B cell (primary cell): ENCODE measurements around the gene NAA40. TPM values are rescaled to one million over a fixed set of nuclear protein-coding genes. Genes with fewer than 3 reads are reported as not detected.
A peak's percentile ranks its signal among the peaks of the same experiment; 100 is the strongest.

Experiments used
- ATAC-seq: fragments of 200-7000 bp; cut with Tn5 transposase; one replicate; pipeline ENCODE4 v1.10.0; 2021; ENCODE audit warnings: low read depth, mild to moderate bottlenecking, moderate number of reproducible peaks, moderate library complexity
- CTCF ChIA-PET: fragments of 350-600 bp; sonication (Branson Sonifier 250); formaldehyde crosslinking; loops from one replicate; lab custom pipeline; 2021; ENCODE audit warnings: antibody characterized with exemption, inconsistent platforms; lab: Charles Lee
- POLR2A ChIA-PET: fragments of 350-600 bp; sonication (Branson Sonifier 250); formaldehyde crosslinking; loops from one replicate; lab custom pipeline; 2021; ENCODE audit warnings: antibody characterized with exemption; lab: Charles Lee
- DNase-seq: peaks from one replicate; pipeline ENCODE4 v3.0.0; 2013
- H2AFZ ChIP-seq: 2 replicates; pipeline ENCODE4 v1.6.1; 2012; ENCODE audit warnings: mild to moderate bottlenecking, low read depth, low read length; ENCODE audit not compliant: insufficient read depth, poor library complexity, severe bottlenecking
- H3K27ac ChIP-seq, 2 donors: 1 replicate in 1 of 2; 2 replicates in 1 of 2; pipeline ENCODE4 v1.5.1; 2012 to 2013; ENCODE audit warnings: low read length in 2 of 2, mild to moderate bottlenecking in 2 of 2, moderate library complexity in 1 of 2
- H3K27me3 ChIP-seq, 4 experiments: fragments of 200-600 bp in 1 of 4; sonication (generic) in 1 of 4; replicated peaks in 1 of 4; 1 replicate in 2 of 4; 2 replicates in 2 of 4; pipeline versions ENCODE4 v1.6.1 to v1.7.0; 2013 to 2016; ENCODE audit warnings: low read length in 3 of 4, mild to moderate bottlenecking in 2 of 4, mixed read lengths in 1 of 4, moderate library complexity in 1 of 4; ENCODE audit not compliant: insufficient read depth in 4 of 4, control insufficient read depth in 3 of 4; ENCODE audit errors: control extremely low read depth in 1 of 4
- H3K36me3 ChIP-seq, 2 experiments: replicated peaks in 1 of 2; 1 replicate in 1 of 2; 2 replicates in 1 of 2; pipeline versions ENCODE4 v1.6.1 to v1.7.1; 2013; ENCODE audit warnings: low read length in 1 of 2; ENCODE audit not compliant: insufficient read depth in 2 of 2, control insufficient read depth in 1 of 2; ENCODE audit errors: control extremely low read depth in 1 of 2, extremely low read depth in 1 of 2
- H3K4me1 ChIP-seq, 2 donors: fragments of 200-600 bp in 1 of 2; sonication (generic) in 1 of 2; 1 replicate in 1 of 2; 2 replicates in 1 of 2; pipeline versions ENCODE4 v1.5.1 to v1.6.1; 2013 to 2017; ENCODE audit warnings: low read length in 2 of 2; ENCODE audit not compliant: control insufficient read depth in 2 of 2, insufficient read depth in 2 of 2
- H3K4me2 ChIP-seq: replicated peaks from 2 replicates; pipeline ENCODE3; 2012; ENCODE audit warnings: mild to moderate bottlenecking, low read depth, low read length; ENCODE audit not compliant: poor library complexity, severe bottlenecking
- H3K4me3 ChIP-seq, 5 experiments: fragments of 200-600 bp in 1 of 5; sonication (generic) in 1 of 5; 1 replicate in 3 of 5; 2 replicates in 2 of 5; pipeline versions ENCODE4 v1.5.1 to v1.7.0; 2011 to 2016; ENCODE audit warnings: low read length in 4 of 5, mild to moderate bottlenecking in 4 of 5, low read depth in 2 of 5, control low read depth in 1 of 5, moderate library complexity in 1 of 5; ENCODE audit not compliant: insufficient read depth in 1 of 5; ENCODE audit errors: control extremely low read depth in 1 of 5, extremely low read depth in 1 of 5
- H3K79me2 ChIP-seq: fragments of 200-600 bp; sonication (generic); one replicate; pipeline ENCODE4 v1.6.0; 2016; ENCODE audit warnings: low read length; ENCODE audit not compliant: control insufficient read depth, insufficient read depth
- H3K9ac ChIP-seq: fragments of 200-600 bp; sonication (generic); 2 replicates; pipeline ENCODE4 v1.6.1; 2017; ENCODE audit warnings: mild to moderate bottlenecking, low read length, moderate library complexity
- H3K9me3 ChIP-seq, 3 donors: one replicate each; pipeline versions ENCODE4 v1.6.1 to v1.7.1; 2013; ENCODE audit warnings: low read length in 2 of 3; ENCODE audit not compliant: control insufficient read depth in 2 of 3, insufficient read depth in 1 of 3; ENCODE audit errors: control extremely low read depth in 1 of 3
- H4K20me1 ChIP-seq: 2 replicates; pipeline ENCODE4 v1.6.0; 2012; ENCODE audit warnings: mild to moderate bottlenecking, low read length; ENCODE audit not compliant: insufficient read depth, control insufficient read depth, poor library complexity, severe bottlenecking
- H3K27ac Mint-ChIP-seq: one replicate; pipeline ENCODE4 v1.8.0; 2021; ENCODE audit warnings: mixed read lengths
- H3K27me3 Mint-ChIP-seq: one replicate; pipeline ENCODE4 v1.8.0; 2021; ENCODE audit warnings: mixed read lengths
- H3K4me1 Mint-ChIP-seq: one replicate; pipeline ENCODE4 v1.8.0; 2021; ENCODE audit warnings: mixed read lengths
- H3K4me3 Mint-ChIP-seq: one replicate; pipeline ENCODE4 v1.8.0; 2021; ENCODE audit warnings: mixed read lengths
- H3K9me3 Mint-ChIP-seq: one replicate; pipeline ENCODE4 v1.8.0; 2022; ENCODE audit warnings: mixed read lengths; ENCODE audit not compliant: insufficient read depth
- EZH2 ChIP-seq: IDR thresholded peaks from 2 replicates; pipeline ENCODE4 v1.6.1; 2012; ENCODE audit warnings: borderline replicate concordance, low read depth, mild to moderate bottlenecking, moderate library complexity, low read length; ENCODE audit not compliant: insufficient read depth, poor library complexity, severe bottlenecking
- WGBS: methylation state at CpG from one replicate; pipeline ENCODE4 v1.1.5; 2013; ENCODE audit warnings: missing lambda C conversion rate; ENCODE audit not compliant: insufficient coverage; 5-methylcytosine and 5-hydroxymethylcytosine counted together
- intact Hi-C: fragments of 100-400 bp; cut with micrococcal nuclease; formaldehyde crosslinking; loops from one replicate; pipeline ENCODE4 v1.10.0; 2022
- polyA plus RNA-seq: library from polyadenylated mRNA; depleted of rRNA; stranded (reverse); fragments of >200 nt; gene quantifications from 2 replicates; pipeline ENCODE4 v1.2.3, GENCODE V29; 2012
- total RNA-seq, 2 donors: library from RNA; stranded (reverse); fragments of 120-200 nt in 1 of 2; gene quantifications; 1 replicate in 1 of 2; 2 replicates in 1 of 2; pipeline versions ENCODE4 v1.2.3 to v1.2.4, GENCODE V29; 2013 to 2022
- TF ChIP-seq, protein P1 (sequence below): fragments of 200-600 bp; IDR thresholded peaks from one replicate; pipeline ENCODE4 v1.8.0; 2022; ENCODE audit warnings: antibody characterized with exemption, mild to moderate bottlenecking

NAA40 gene
- total and polyA plus RNA-seq, 2 donors (not counting 1 experiment from before 2014, with no cell fraction given) = 41.3 to 47.7 TPM

DNA sequence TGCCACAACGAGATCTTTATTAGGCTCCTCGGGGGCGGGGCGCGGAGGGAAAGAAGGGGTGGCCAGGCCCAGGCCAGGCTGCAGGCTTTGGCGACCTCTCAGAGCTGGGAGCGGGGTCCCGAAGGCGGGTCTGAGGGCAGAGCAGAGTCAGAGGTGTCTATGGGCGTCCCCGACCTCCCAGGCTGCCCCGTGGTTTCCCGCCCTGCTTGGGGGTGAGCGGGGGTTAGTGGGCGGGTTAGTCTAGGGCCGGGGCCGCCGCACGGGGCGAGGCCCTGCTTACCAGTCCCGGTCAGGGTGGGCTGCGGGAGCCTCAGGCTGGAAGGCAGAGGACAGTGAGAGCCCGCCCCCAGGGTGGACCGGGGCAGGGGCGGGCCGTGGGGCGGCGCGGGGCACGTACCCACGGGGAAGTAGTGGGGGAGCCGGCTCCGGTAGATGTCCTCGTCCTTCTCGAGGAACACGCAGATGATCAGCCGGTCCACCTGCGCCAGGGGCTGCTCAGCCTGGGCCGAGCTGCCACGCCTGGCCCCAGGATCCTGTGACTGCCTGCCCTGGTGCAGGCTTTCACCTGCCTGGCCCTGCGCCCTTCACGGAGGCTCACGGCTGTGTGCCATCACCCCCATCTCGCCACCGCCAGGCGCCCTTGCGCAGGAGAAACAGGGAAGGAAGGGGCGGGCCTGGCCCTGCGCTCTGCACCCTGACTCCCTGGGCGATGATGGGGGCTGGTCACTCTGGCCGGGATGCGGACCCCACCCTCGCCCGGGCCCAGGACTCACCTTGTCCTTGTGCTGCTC is 60.0 kb downstream of the NAA40 start:
- WGBS = 59% methylated on average over 52 of the region's 54 CpGs

More for the DNA sequence above, 60.0 kb downstream of the NAA40 start:
- TF ChIP-seq, protein P1, sequence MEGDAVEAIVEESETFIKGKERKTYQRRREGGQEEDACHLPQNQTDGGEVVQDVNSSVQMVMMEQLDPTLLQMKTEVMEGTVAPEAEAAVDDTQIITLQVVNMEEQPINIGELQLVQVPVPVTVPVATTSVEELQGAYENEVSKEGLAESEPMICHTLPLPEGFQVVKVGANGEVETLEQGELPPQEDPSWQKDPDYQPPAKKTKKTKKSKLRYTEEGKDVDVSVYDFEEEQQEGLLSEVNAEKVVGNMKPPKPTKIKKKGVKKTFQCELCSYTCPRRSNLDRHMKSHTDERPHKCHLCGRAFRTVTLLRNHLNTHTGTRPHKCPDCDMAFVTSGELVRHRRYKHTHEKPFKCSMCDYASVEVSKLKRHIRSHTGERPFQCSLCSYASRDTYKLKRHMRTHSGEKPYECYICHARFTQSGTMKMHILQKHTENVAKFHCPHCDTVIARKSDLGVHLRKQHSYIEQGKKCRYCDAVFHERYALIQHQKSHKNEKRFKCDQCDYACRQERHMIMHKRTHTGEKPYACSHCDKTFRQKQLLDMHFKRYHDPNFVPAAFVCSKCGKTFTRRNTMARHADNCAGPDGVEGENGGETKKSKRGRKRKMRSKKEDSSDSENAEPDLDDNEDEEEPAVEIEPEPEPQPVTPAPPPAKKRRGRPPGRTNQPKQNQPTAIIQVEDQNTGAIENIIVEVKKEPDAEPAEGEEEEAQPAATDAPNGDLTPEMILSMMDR = no peak
- TF ChIP-seq EZH2 = no peak
- ATAC-seq (peak; percentile 23), DNase-seq (peak; percentile 59)
- Histone ChIP-seq H3K4me1 (peaks cover 21 to 26% of the 10 kb centered on the region in 2 donors), H3K36me3 (peaks cover 0 to 31% of the 10 kb centered on the region in 2 experiments), H2AFZ (no peak overlapping the region), H3K4me2 (peak overlapping the region; percentile 97), H3K4me3 (peak overlapping the region in 2 of 5 experiments; percentile 25 to 46), H3K27ac (no peak overlapping the region), H4K20me1 (peaks cover 63% of the 10 kb centered on the region), H3K9me3 (no peaks in the 10 kb centered on the region), H3K79me2 (no peaks in the 10 kb centered on the region), H3K27me3 (peaks cover 0 to 9% (median 3%) of the 10 kb centered on the region in 4 experiments), H3K9ac (no peak overlapping the region)
- ChIA-PET POLR2A (interaction anchor here (1.9 kb wide), 1 partner anchor 13 kb away, joined by 4 read pairs; the partner anchor contains the start of gene OTUB1), CTCF (interaction anchor here (1.0 to 4.5 kb wide), 8 partner anchors 8 to 306 kb away, joined by 3 to 102 read pairs (median 6); partner anchors contain the start of gene ZFTA)
- H3K27ac Mint-ChIP-seq = no peak overlapping the region
- peak overlapping the region; percentile 71 for H3K4me3 Mint-ChIP-seq
- intact Hi-C loops = no loop called here
- peaks cover 13% of the 10 kb centered on the region for H3K4me1 Mint-ChIP-seq
- H3K27me3 Mint-ChIP-seq = peaks cover 4% of the 10 kb centered on the region
- no peaks in the 10 kb centered on the region for H3K9me3 Mint-ChIP-seq
